ENCODE results near the gene CARD11.

DNA sequence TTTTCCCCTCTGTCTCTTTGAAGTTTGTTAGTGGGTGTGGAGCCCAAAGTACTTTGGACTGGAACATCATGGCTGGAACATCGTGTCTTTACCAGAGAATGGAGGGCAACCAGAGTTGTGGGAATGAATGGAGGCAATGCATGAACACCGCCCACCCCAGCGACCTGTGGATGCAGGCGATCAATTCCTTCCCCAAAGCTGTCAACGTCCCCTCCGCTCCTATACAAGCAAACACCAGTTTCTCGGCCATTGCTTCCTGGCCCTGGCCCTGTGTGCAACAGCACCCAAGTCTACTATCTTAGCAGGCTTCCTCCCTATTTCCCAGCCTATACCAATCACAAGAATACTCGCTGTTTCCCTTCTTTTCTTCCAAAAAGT lies 62.6 kb downstream of the CARD11 start:
- TF ChIP-seq, protein P1, sequence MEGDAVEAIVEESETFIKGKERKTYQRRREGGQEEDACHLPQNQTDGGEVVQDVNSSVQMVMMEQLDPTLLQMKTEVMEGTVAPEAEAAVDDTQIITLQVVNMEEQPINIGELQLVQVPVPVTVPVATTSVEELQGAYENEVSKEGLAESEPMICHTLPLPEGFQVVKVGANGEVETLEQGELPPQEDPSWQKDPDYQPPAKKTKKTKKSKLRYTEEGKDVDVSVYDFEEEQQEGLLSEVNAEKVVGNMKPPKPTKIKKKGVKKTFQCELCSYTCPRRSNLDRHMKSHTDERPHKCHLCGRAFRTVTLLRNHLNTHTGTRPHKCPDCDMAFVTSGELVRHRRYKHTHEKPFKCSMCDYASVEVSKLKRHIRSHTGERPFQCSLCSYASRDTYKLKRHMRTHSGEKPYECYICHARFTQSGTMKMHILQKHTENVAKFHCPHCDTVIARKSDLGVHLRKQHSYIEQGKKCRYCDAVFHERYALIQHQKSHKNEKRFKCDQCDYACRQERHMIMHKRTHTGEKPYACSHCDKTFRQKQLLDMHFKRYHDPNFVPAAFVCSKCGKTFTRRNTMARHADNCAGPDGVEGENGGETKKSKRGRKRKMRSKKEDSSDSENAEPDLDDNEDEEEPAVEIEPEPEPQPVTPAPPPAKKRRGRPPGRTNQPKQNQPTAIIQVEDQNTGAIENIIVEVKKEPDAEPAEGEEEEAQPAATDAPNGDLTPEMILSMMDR (IDR thresholded peaks at IDR 0.05; ENCODE audit: poor library complexity, severe bottlenecking): no peak
- TF ChIP-seq MXI1 (conservative IDR thresholded peaks at IDR 0.05; ENCODE audit: poor library complexity, severe bottlenecking): no peak
- no peak for TF ChIP-seq EZH2 (IDR thresholded peaks at IDR 0.05; ENCODE audit: borderline replicate concordance, insufficient read depth, low read length, poor library complexity, severe bottlenecking)
- no peak for TF ChIP-seq EP300 (conservative IDR thresholded peaks at IDR 0.05; ENCODE audit: poor library complexity, severe bottlenecking)
- TF ChIP-seq RAD21 (conservative IDR thresholded peaks at IDR 0.05): no peak
- no peak for TF ChIP-seq POLR2AphosphoS5 (IDR thresholded peaks at IDR 0.05)
- no peak for TF ChIP-seq TAF1 (IDR thresholded peaks at IDR 0.05; ENCODE audit: low read depth)
- TF ChIP-seq, protein P2, sequence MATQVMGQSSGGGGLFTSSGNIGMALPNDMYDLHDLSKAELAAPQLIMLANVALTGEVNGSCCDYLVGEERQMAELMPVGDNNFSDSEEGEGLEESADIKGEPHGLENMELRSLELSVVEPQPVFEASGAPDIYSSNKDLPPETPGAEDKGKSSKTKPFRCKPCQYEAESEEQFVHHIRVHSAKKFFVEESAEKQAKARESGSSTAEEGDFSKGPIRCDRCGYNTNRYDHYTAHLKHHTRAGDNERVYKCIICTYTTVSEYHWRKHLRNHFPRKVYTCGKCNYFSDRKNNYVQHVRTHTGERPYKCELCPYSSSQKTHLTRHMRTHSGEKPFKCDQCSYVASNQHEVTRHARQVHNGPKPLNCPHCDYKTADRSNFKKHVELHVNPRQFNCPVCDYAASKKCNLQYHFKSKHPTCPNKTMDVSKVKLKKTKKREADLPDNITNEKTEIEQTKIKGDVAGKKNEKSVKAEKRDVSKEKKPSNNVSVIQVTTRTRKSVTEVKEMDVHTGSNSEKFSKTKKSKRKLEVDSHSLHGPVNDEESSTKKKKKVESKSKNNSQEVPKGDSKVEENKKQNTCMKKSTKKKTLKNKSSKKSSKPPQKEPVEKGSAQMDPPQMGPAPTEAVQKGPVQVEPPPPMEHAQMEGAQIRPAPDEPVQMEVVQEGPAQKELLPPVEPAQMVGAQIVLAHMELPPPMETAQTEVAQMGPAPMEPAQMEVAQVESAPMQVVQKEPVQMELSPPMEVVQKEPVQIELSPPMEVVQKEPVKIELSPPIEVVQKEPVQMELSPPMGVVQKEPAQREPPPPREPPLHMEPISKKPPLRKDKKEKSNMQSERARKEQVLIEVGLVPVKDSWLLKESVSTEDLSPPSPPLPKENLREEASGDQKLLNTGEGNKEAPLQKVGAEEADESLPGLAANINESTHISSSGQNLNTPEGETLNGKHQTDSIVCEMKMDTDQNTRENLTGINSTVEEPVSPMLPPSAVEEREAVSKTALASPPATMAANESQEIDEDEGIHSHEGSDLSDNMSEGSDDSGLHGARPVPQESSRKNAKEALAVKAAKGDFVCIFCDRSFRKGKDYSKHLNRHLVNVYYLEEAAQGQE (IDR thresholded peaks at IDR 0.05; ENCODE audit: borderline replicate concordance): no peak
